ENCODE data around the gene UQCC3.
"Not testable (repeated sequence)": the region's sequence is repeated elsewhere in the genome, so short reads cannot be mapped to it uniquely, and the experiment has no call there.

The UQCC3 gene

DNA sequence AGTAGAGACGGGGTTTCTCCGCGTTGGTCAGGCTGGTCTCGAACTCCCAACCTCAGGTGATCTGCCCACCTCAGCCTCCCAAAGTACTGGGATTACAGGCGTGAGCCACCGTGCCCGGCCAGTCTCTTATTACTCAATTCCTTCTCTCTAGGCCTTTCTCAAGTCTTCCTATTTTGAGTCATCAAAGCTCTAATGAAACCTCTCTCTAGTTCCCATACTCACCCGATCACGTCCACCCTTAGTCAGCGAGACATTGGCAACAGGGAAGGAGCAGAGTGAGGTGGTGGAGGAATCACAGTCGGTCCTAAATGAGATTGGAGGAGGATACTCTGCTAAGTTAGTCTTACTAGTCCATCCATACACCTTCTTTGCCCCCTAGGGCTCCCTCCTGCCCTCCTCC, 30.8 kb downstream of the UQCC3 start:
- DNase-seq: no peak

DNA sequence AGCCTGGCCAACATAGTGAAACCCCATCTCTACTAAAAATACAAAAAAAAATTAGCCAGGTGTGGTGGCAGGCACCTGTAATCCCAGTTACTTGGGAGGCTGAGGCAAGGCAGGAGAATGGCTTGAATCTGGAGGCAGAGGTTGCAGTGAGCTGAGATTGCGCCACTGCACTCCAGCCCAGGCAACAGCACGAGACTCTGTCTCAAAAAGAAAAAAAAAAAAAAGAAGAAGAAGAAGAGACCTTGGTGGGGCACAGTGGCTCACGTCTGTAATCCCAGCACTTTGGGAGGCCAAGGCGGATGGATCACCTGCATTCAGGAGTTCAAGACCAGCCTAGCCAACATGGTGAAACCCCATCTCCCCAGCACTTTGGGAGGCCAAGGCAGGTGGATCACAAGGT, 32.4 kb downstream of the UQCC3 start:
- not testable (repeated sequence) for DNase-seq

DNA sequence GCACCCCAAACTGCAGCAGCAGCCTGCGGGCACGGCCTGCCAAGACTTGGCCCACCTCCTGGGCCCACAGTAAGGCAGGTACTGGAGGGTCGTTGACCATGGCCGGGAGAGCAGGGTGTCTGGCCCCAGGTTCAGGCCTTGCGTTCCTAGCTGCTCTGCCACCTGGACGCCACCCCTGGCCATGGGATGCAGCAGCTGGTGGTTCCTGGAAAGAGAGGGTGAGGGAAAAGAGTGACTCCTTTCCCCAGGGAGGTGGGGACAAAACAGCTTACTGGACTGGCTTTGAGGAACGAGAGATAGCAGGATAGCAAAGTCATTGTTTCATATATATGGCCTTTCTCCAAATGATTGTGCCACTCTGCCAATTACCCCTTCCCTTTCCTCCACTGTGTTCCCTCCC, 33.9 kb downstream of the UQCC3 start:
- DNase-seq: no peak

DNA sequence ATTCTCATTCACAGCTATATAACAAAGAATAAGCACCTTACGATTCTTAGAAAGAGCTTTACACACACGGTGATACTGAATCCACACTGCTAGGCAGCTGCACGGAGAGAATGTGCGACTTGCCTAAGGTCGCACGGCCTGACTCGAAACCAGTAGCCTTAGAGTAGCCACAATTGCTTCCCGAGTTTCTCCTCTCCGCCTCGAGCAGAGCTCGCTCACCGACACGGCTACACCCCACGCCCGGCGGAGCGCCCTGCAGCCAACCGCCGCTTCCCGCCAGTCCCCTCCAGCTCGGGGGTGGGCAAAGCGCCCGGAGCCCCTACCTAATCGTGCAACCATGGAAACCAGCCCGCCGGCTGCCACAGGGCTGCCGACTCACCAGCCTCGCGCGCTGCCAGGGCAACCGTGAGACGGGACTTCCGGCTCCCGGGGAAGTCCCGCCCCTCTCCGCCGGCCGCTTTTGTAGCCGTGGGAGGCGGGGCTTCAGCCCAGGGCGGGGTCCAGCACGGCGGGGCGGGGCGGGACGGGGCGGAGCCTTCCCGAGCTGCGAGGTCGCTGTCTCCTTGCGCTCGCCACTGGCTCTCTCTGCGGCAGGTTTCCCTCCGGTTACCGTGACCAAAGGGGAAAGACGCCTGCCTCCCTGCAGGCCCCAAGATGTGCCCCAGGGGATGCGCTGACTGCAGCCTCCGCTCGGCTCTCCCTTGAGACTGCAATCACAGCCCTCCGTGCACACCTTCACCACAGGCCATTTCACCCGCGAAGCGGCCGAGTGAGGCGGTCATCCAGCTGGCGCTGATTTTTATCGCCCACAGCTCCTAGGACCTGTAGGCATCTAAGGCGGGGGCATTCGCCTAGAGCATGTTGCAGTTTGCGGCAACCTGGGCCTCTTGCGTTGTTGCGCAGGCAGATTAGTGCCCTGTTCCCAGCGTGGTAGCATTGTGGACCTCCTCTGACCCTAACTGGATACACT, 34.7 kb downstream of the UQCC3 start:
- DNase-seq: peak; percentile 49 to 97 (median 92)

DNA sequence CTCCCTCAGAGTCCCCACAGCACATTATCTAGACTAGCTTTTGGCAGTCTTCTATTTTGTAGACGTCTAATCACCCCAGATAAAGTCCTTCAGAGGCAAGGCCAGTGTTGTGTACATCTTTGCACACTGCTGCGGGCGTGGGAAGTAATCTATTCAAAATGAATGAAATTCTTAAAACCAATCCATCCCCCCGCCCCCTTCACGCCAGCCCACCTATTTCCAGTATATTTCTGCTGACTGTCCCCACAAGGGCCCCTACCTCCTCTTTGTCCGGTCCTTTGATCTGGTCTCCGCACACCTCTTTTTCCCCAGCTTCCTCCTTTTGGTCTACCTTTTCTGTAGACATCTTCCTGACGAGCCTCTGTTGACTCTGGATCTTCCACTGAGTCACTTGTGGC, 35.4 kb downstream of the UQCC3 start:
- peak in 2 of 56 donors; percentile 27 to 48 for DNase-seq

DNA sequence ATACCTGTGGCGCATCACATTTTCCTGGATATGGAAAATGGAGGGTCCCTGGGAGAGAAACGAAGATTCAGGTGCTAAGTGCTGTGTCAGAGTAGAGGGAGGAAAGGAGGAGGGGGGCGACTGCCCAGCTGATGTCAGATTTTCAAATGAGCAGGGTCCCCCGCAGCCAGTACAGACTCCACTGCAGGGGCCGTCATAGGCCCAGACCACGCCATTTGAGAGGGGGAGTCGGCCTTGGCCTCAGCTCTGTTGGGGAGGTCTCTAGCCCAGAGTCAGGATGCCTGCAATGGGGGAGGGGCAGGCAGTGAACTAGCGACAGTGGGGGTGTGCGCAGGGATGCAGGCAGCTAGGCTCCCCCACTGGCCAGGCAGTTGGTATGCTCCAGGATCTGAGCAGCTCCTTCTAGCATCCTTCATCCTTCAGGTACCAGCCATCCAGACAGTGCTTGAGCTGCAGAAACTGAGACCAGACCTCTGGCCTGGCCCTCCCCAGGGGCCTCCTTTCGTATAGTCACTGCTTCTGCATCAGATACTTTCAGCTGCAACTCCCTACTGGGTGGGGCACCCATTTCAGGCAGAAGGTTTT, 35.9 kb downstream of the UQCC3 start, which contains the start of the genes BSCL2 and GNG3:
Gene BSCL2, minus strand, starts transcription at position 148 of the 585 bp plus-strand sequence. CDS start 229 bp downstream, outside the sequence.
Gene GNG3, plus strand, starts transcription at position 400 of the 585 bp plus-strand sequence. CDS start 620 bp downstream, outside the sequence.
- peak in 53 of 56 donors; percentile 16 to 93 (median 75) for DNase-seq

DNA sequence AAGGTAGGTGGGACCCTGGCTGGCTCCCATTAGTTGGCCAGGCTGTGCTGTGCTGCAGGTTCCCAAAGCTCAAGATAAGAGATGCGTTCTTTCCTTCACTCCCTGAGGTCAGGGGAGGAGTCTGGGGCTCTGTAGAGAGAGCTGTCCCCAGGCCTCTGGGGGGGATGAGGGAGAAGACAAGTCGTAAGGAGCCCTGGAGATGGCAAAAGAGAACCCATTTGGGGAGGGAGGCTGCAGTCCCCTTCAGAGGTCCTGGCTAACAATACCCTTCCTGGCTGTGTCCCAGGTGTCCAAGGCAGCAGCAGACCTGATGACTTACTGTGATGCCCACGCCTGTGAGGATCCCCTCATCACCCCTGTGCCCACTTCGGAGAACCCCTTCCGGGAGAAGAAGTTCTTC, 36.9 kb downstream of the UQCC3 start:
- peak in 2 of 56 donors; percentile 8 to 21 for DNase-seq

DNA sequence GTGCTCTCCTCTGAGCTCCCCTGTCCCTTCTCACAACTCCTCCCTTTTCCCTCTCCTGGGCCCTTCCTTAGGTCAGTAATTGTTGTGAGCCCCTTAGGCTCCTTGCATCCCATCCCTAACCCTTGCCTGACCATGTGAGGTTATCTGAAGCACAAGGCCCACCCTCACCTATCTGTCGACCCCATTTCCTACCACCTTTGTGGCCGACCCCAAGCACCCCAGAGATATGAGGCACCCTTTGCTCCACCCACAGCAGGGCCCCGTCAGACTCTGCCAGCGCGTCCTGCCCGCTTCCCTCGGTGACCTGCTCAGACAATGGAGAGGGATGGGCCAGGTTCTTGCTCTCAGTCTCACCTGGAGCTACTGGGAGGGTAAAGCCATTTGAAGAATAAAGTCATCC, 37.3 kb downstream of the UQCC3 start:
- peak in 2 of 56 donors; percentile 30 to 53 for DNase-seq

DNA sequence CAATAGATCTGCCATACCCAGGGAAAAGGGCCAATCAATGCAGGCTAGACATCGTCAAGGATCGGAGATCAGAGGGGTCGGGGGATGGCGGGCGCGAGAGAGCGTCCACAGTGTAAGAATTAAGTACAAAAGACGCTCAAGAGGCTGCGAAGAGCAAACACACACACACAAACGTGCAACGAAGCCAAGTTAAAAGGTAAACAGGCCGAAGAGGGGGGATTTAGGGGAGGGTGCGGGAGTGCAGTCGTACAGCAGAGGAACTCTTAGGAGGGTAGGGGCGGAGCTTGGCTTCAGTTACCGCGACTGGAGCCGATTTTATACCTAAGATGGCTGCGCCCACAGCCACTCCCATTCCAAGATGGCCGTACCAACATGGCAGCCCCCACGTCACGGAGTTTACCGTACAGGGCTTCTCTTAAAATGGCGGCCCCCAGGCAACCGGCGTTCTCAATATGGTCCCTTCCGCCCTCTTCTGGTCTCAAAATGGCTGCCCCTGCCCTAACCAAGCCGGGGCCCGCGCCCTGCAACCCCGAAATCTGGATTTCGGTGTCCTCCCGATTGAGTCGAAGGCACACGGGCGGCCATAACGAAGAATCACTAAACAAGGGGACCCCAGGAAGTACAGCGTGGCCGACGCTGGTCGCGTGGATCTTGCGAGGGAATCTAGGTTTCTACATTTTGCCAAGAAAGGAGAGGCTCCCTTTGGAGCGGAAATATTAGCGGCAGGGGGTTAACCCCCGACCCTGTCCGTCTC, 38.0 kb downstream of the UQCC3 start:
- peak in 55 of 56 donors; percentile 67 to 99 (median 94) for DNase-seq

DNA sequence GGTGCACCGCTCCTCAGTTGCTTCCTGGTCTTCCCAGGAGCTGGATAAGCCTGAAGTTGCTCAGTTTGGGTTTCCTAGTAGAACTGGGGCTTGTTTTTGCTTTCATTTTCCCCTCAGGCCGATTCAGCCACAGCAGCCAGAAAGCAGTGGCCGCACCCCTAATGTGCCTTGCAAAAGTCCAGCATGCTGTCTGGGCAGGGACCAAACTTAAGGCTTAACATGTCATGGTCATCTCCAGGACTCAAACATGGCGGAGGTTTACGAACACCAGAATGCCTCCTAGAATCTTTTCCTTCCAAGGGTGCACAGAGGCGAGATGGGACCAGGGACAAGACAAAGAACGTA, 38.5 kb downstream of the UQCC3 start:
- DNase-seq: peak in 3 of 56 donors; percentile 45 to 67 (median 46)

DNA sequence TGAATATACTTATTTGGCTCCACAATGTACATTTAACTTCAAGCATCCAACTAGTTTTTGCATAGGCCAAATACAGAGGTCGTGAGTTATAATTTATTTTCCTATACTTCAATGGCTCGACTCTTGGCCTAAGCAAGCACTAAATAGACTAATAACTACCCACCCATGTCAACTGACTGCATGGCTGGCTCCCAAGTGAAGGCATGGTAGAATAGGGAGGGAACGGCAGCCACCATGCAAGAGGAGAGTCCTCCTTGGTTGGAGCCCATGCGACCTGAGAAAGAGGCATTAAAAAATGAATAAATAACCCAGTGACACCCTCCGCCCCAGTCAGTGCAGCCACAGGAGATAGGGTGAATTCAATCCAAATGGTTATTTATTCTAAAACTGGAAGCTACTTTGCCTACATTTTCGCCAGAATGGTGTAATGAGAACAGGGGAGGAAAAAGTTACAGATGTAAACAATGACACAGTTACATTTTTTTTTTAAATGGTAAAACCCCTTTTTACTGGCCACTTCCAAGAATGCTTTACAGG, 40.9 kb downstream of the UQCC3 start:
- no peak for DNase-seq

DNA sequence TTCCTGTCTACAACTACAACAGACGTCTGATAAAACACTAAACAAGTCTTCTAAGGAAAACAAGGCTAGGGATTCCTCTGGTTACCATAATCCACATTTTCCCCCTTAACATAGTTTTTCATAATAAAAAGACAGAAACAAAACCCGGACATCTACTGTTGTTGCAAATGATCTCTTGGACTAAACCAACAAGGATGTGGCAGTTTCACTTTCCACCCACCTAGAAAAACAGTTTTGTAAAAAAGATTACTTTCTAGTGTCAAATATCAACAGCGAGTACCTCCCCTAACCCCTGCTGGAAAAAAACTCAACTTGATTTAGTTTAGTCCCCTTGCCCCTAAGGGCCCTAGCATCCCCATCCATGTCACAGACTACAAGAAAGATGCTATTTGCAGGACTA, 41.4 kb downstream of the UQCC3 start:
- DNase-seq: no peak

DNA sequence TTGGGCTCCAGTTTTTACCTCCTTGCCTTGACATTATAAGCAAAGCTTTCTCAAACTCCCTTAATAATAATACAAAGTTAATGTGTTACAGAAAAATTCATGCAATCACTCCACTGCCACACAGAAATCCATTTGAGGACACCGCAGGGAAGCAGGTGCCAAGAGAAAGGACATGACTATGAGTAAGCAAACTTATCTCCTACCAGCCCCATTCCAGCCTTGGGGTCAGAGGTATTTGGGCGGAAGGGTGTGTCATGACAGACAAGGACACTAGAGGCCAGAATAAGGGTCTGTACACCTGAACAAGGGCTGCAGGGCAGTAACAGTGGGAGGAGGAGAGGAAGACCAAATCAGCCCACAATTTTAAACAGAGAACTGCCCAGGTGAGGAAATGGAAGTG, 41.9 kb downstream of the UQCC3 start:
- no peak for DNase-seq

DNA sequence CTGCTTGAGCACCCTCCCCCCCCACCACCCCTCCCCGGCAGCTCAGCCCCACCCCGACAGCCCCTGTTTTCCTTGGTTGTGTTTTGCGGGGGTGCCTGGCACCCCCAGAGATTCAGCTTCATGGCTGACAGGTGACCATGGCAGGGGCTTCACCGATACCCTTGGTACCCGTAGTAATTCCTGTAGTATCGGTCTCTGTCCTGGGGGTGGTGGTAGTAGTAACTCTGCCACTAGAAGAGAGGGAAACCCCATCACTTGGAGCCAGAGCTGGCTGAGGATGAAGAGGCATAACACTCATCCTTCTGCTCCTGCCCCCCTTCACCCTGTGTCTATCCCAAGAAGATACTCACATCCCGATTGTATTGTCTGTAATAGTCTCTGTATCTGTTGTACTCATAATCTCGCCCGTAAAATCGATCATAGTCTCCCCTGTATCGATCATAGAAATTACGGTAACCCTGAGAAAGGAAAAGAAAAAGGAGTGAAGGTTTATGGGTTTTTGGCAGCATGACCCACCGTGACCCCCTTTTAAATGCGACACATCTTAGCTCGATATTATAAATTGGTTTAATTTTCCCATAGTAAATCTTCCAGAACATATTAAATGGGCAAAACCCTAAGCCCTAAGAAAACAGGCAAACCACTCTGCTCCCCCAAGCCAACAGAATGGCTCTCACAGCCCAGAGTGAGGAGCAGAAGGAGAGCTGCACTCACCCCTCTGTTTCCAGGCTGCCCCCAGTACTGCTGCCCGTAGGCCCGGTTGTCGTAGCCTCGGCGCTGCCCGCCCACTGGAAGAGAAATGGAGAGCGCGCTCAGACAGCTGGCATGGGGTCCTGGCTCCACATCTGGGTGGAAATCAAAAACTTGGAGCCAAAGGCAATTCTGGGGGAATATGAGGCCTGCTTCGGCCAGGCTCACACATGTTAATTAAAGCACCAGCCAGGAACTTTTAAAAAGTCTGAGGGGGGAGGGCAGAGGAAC, 44.0 kb downstream of the UQCC3 start:
- no peak for DNase-seq

DNA sequence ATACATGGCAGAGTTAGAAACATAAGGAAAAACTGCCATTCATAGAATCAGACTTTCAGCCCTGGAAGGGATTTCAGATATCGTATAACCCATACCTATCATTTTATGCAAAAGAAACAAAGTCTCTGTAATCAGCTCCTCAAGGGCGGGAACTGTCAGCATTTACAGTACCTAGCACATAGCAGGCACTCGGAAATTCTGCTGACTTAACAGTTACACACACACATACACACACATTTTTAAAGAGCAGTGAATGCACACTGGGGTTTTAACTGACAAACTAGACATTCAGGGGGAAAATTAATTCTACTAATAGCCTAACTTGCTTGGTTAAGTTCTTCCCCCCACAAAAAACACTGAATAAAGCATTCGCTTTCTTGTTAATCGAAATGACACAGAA, 44.7 kb downstream of the UQCC3 start:
- no peak for DNase-seq

DNA sequence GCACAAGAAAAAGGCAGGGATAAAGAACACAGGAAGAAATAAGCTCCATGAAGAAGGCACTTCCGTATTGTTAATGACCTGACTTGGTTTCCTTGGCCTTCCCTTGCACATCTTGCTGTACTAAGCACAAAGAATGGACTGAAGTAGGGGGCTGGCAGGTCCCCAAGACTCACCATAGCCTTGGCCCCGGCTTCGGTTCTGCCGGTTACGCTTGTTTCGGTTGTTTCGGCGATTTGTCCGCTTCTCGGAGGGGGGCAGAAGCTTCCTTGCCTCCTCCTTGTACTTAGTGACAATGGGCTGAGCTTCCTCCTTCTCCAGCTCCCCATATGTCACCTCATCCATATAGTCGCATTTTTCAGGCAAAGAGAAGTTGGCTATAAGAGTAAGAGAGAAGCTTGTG, 45.3 kb downstream of the UQCC3 start:
- peak in 2 of 56 donors; percentile 15 to 23 for DNase-seq

DNA sequence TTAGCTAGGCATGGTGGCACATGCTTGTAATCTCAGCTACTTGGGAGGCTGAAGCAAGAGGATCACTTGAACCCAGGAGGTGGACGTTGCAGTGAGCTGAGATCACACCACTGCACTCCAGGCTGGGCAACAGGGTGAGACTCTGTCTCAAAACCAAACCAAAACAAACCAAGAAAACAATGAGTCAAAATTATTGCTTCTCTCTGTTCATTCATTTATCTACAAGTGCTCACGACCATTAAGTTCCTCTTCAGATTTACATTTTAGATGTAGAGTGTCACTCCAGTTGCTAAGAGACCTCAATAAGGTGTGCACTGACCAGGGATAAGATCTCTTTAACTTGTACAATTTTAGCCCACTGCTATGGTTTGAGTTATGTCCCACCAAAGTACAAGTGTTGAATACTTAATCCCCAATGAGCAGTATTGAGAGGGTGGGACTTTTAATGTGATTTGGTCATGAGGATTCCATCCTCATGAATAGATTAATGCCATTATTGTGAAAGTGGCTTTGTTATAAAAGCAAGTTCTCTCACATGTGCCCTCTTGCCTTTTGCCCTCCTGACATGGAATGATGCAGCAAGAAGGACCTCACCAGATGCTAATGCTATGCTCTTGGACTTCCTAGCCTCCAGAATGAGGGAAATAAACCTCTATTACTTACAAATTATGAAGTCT, 48.0 kb downstream of the UQCC3 start:
- no peak for DNase-seq

DNA sequence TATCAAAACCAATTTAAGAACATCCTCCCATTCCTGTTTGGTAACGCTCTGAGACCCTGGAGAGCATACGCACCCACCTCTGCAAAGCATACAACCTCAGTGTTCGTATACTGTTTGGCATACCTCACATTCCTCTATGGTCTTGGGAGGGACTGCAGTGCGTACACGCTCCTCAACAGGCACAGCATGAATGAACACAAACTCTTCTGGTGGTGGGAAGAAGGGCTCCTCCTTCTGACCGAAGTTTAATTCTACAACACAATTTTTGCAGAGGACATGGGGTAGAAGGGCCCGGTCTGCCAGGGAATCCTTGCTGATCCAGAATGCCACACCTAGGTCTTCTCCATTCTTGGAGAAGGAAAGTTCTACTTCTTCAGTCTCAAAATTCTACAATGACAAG, 50.5 kb downstream of the UQCC3 start:
- no peak for DNase-seq

Measured in amygdala (tissue), 56 donors.